K562 (cell line): ENCODE results near the gene TCP10L. TPM values are rescaled to one million over a fixed set of nuclear protein-coding genes. Genes with fewer than 3 reads are reported as not detected.

ENCODE experiments used
- ATAC-seq: fragments of 200-7000 bp; cut with Tn5 transposase; 3 replicates; pipeline ENCODE4 v1.9.1; 2020; ENCODE audit warnings: moderate library complexity
- BruUV-seq: library from RNA; stranded (reverse); fragments of 400-500 nt; replicated peaks from 2 replicates; lab custom pipeline; 2021; lab: Mats Ljungman, UMichigan
- CTCF ChIA-PET: fragments of 300-600 bp; formaldehyde crosslinking; extraction: SDS; loops from one replicate; lab custom pipeline; 2021; ENCODE audit warnings: low intra/inter-chr PET ratio; lab: Yijun Ruan, JAX
- POLR2A ChIA-PET: fragments of 300-600, 350-650 bp; sonication (Branson Sonifier 250); formaldehyde crosslinking; extraction: SDS; loops from one replicate; lab custom pipeline; 2021; ENCODE audit warnings: antibody characterized with exemption, inconsistent platforms; lab: Yijun Ruan, JAX
- DNase-seq, 4 experiments: peaks; one replicate each; pipeline versions ENCODE4 v3.0.0 to v3.0.0-alpha.2; 2011 to 2018; ENCODE audit warnings: low spot score in 3 of 4, mixed read lengths in 3 of 4; ENCODE audit errors: extremely low read depth in 1 of 4
- FAIRE-seq: peaks from 2 replicates; lab custom pipeline; 2011; peaks lifted over from hg19 to GRCh38; lab: Jason Lieb, UNC
- H2AFZ ChIP-seq: 2 replicates; pipeline ENCODE4 v1.6.0; 2011; ENCODE audit warnings: low read depth, low read length, control low read depth, inconsistent platforms
- H3K27ac ChIP-seq: fragments of 200-600 bp; 3 replicates; pipeline ENCODE4 v1.8.0; 2011; ENCODE audit warnings: low read depth, mild to moderate bottlenecking, control low read depth, inconsistent platforms, low read length, moderate library complexity, mixed read lengths; ENCODE audit errors: extremely low read depth
- H3K27me3 ChIP-seq, 2 experiments: fragments of 300-600 bp in 1 of 2; 2 replicates in 1 of 2; 3 replicates in 1 of 2; pipeline versions ENCODE4 v1.6.0 to v1.8.0; 2011; ENCODE audit warnings: inconsistent platforms in 2 of 2, low read length in 2 of 2, mild to moderate bottlenecking in 1 of 2, mixed read lengths in 1 of 2, moderate library complexity in 1 of 2; ENCODE audit not compliant: control insufficient read depth in 2 of 2, insufficient read depth in 2 of 2
- H3K36me3 ChIP-seq: fragments of 300-600 bp; 3 replicates; pipeline ENCODE4 v1.8.0; 2011; ENCODE audit warnings: mild to moderate bottlenecking, low read length, inconsistent platforms; ENCODE audit not compliant: control insufficient read depth, insufficient read depth
- H3K4me1 ChIP-seq, 2 experiments: fragments of 200-600 bp in 1 of 2; replicated peaks in 1 of 2; 2 replicates in 1 of 2; 3 replicates in 1 of 2; pipeline versions ENCODE4 v1.5.1 to v1.8.0; 2011; ENCODE audit warnings: inconsistent platforms in 2 of 2, low read length in 2 of 2, mild to moderate bottlenecking in 1 of 2, mixed read lengths in 1 of 2, moderate library complexity in 1 of 2; ENCODE audit not compliant: control insufficient read depth in 2 of 2, insufficient read depth in 2 of 2
- H3K4me2 ChIP-seq: 2 replicates; pipeline ENCODE4 v1.6.1; 2011; ENCODE audit warnings: low read length, control low read depth, inconsistent platforms, mixed read lengths; ENCODE audit not compliant: insufficient read depth
- H3K4me3 ChIP-seq: fragments of 200-600 bp; sonication (generic), shearing (Covaris generic); 2 replicates; pipeline ENCODE4 v1.5.1; 2016; ENCODE audit warnings: control low read depth, inconsistent platforms
- H3K79me2 ChIP-seq: fragments of 200-600 bp; 3 replicates; pipeline ENCODE4 v1.8.0; 2011; ENCODE audit warnings: low read length, inconsistent platforms; ENCODE audit not compliant: control insufficient read depth, insufficient read depth
- H3K9ac ChIP-seq, 2 experiments: 2 replicates each; pipeline versions ENCODE4 v1.6.0 to v1.6.1; 2011; ENCODE audit warnings: low read depth in 2 of 2, low read length in 2 of 2, control low read depth in 1 of 2, inconsistent platforms in 1 of 2, mild to moderate bottlenecking in 1 of 2, mixed read lengths in 1 of 2; ENCODE audit not compliant: insufficient read depth in 1 of 2
- H3K9me1 ChIP-seq: one replicate; pipeline ENCODE4 v1.6.0; 2011; ENCODE audit warnings: inconsistent platforms, mild to moderate bottlenecking, low read length, moderate library complexity; ENCODE audit not compliant: control insufficient read depth, insufficient read depth
- H3K9me3 ChIP-seq: replicated peaks from 2 replicates; pipeline ENCODE4 v1.5.1; 2011; ENCODE audit warnings: low read depth, low read length, inconsistent platforms; ENCODE audit not compliant: control insufficient read depth, insufficient read depth
- H4K20me1 ChIP-seq: replicated peaks from 2 replicates; pipeline ENCODE4 v1.6.1; 2011; ENCODE audit warnings: low read length, inconsistent platforms, mixed read lengths; ENCODE audit not compliant: control insufficient read depth, insufficient read depth
- C11orf30 ChIP-seq: fragments of 450-650 bp; IDR thresholded peaks from 2 replicates; pipeline ENCODE4 v1.6.1; 2016; ENCODE audit warnings: low read depth, mild to moderate bottlenecking
- EP300 ChIP-seq: IDR thresholded peaks from 2 replicates; pipeline ENCODE4 v1.6.1; 2012; ENCODE audit warnings: low read length, improper control_type of control experiment
- PCBP1 ChIP-seq: fragments of 200-400 bp; formaldehyde crosslinking; IDR thresholded peaks from 2 replicates; pipeline ENCODE4 v1.6.1; 2018; ENCODE audit warnings: mild to moderate bottlenecking, low read depth, low read length; ENCODE audit not compliant: poor library complexity, severe bottlenecking
- PHB2 ChIP-seq: fragments of 450-650 bp; IDR thresholded peaks from 2 replicates; pipeline ENCODE4 v1.6.1; 2017; ENCODE audit warnings: low read depth
- RBM15 ChIP-seq: fragments of 200-400 bp; formaldehyde crosslinking; IDR thresholded peaks from 2 replicates; pipeline ENCODE4 v1.6.1; 2018; ENCODE audit warnings: mild to moderate bottlenecking, low read length, moderate library complexity; ENCODE audit not compliant: insufficient read depth
- TAF1 ChIP-seq: IDR thresholded peaks from 2 replicates; pipeline ENCODE4 v1.6.1; 2011; ENCODE audit warnings: mild to moderate bottlenecking, low read length, moderate library complexity; ENCODE audit not compliant: insufficient read depth, control insufficient read depth, severe bottlenecking; ENCODE audit errors: extremely low read depth
- TRIM24 ChIP-seq, 2 experiments: fragments of 450-650 bp; IDR thresholded peaks; 2 replicates each; pipeline ENCODE4 v1.6.1; 2016
- WGBS: fragments of 100-300 bp; shearing (Covaris generic); methylation state at CpG from one replicate; pipeline ENCODE4 v1.1.6; 2016; ENCODE audit warnings: low coverage, mixed read lengths; ENCODE audit not compliant: insufficient coverage; ENCODE audit errors: missing lambda C conversion rate; 5-methylcytosine and 5-hydroxymethylcytosine counted together
- in situ Hi-C: fragments of 300-500 bp; cut with MboI; formaldehyde crosslinking; loops from 4 replicates; pipeline ENCODE4 v1.15.0; 2018; ENCODE audit warnings: inconsistent platforms, mixed read lengths
- intact Hi-C: fragments of 100-400 bp; cut with micrococcal nuclease; formaldehyde crosslinking; loops from 2 replicates; pipeline ENCODE4 v1.14.2; 2022
- polyA plus RNA-seq, 8 experiments: library from polyadenylated mRNA; depleted of rRNA in 4 of 8; stranded (reverse) in 5 of 8; unstranded in 3 of 8; fragments of >200 nt; fragmentation: Nextera tagmentation in 2 of 8; fragmentation: Illumina TruSeq in 1 of 8; extraction: Ambion mirVana in 2 of 8; extraction: Trizol in 1 of 8; gene quantifications; 2 replicates each; pipeline versions ENCODE4 v1.2.1 to v1.2.3, GENCODE V29; 2011 to 2014; ENCODE audit warnings: inconsistent platforms in 1 of 8, missing spikeins in 1 of 8
- total RNA-seq, 7 experiments: library from RNA; depleted of rRNA in 6 of 7; stranded (reverse); fragments of >200 nt in 6 of 7; fragmentation: Illumina TruSeq in 2 of 7; extraction: Trizol in 2 of 7; gene quantifications; 2 replicates each; pipeline versions ENCODE4 v1.2.1 to v1.2.3, GENCODE V29; 2011 to 2021; ENCODE audit warnings: low replicate concordance in 1 of 7
- TF ChIP-seq, protein P1 (sequence below): fragments of 450-650 bp; conservative IDR thresholded peaks from 2 replicates; pipeline ENCODE4 v1.6.1; 2016; ENCODE audit warnings: missing genetic modification characterization, low read depth, mild to moderate bottlenecking, missing compliant biosample characterization, moderate library complexity
- TF ChIP-seq, protein P2 (sequence below): IDR thresholded peaks from 2 replicates; pipeline ENCODE4 v1.6.1; 2016; ENCODE audit warnings: missing genetic modification characterization, missing compliant biosample characterization
- TF ChIP-seq, protein P3 (sequence below), 2 experiments: fragments of 150-350 bp in 1 of 2; IDR thresholded peaks; 2 replicates each; pipeline ENCODE4 v1.6.1; 2012 to 2016; ENCODE audit warnings: low read depth in 2 of 2, low read length in 2 of 2, mild to moderate bottlenecking in 1 of 2, moderate library complexity in 1 of 2

The TCP10L gene
- total and polyA plus RNA-seq, 9 of the 15 experiments (the other 6 are each of a cell fraction or from before 2014, with no cell fraction given), result 0.34 to 0.91 (median 0.56) TPM; not detected in 2

DNA sequence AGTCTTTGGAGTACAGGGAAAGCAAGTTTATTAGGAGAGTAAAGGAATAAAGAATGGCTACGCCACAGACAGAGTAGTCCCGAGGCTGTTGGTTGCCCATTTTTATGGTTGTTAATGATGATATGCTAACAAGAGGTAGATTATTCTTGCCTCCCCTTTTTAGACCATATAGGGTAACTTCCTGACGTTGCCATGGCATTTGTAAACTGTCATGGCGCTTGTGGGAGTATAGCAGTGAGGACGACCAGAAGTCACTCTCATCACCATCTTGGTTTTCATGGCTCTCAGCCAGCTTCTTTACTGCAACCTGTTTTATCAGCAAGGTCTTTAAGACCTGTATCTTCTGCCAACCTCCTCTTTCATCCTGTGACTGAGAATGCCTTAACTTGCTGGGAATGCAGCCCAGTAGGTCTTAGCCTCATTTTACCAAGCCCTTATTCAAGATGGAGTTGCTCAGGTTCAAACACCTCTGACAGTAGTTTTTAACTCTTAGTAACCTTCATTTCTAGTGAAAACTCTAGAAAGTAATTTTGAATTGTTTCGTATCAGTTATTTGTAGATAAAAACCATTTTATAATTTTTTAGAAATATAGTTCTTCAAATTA is 26.2 kb downstream of the TCP10L start (continued):
- TF ChIP-seq, protein P1, sequence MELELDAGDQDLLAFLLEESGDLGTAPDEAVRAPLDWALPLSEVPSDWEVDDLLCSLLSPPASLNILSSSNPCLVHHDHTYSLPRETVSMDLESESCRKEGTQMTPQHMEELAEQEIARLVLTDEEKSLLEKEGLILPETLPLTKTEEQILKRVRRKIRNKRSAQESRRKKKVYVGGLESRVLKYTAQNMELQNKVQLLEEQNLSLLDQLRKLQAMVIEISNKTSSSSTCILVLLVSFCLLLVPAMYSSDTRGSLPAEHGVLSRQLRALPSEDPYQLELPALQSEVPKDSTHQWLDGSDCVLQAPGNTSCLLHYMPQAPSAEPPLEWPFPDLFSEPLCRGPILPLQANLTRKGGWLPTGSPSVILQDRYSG (tag), result no peak
- no peak for TF ChIP-seq PCBP1
- no peak for TF ChIP-seq TRIM24 (IDR thresholded peaks at IDR 0.05)

DNA sequence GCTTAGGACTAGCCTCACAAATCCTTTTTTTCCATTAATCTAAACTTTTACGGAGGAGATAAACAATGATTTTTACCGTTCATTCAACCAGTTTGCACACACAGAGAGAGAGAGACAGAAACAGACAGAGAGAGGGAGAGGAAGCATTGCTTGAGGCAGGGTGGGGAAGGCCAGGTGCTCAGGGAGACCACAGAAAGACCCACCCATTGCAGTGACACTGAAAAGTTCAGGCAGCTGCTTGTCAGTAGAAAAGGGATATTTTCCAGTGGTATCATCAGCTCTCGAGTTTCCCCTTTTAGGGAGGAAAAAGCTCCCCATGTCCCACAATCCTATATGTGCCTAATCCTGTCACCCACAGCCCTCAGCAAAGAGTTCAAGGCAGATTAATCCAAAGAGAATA is 27.2 kb downstream of the TCP10L start:
- DNase-seq, result no peak
- WGBS, result 24% methylated on average over 3 of the region's 3 CpGs
- Histone ChIP-seq H3K9ac (no peak overlapping the region), H3K27ac (no peak overlapping the region), H3K9me1 (no peaks in the 10 kb centered on the region), H4K20me1 (no peaks in the 10 kb centered on the region), H3K27me3 (no peaks in the 10 kb centered on the region), H3K79me2 (no peaks in the 10 kb centered on the region), H3K4me2 (no peak overlapping the region), H3K9me3 (no peaks in the 10 kb centered on the region), H3K36me3 (no peaks in the 10 kb centered on the region), H3K4me3 (no peak overlapping the region), H2AFZ (0 out of 2 replicates have a peak overlapping the region, but pooled peaks have one; percentile 10), H3K4me1 (peaks cover 3 to 11% of the 10 kb centered on the region in 2 experiments; a peak in 4 of 5 replicates)
- no TSS peak for BruUV-seq
- ChIA-PET CTCF (no interaction called here), POLR2A (interaction anchor here (0.6 to 0.7 kb wide), 3 partner anchors 402 to 1050 kb away, joined by 3 to 4 read pairs (median 3); no protein-coding TSS in a partner anchor)
- intact Hi-C loops, result no loop called here
- no peak for FAIRE-seq
- no peak for ATAC-seq
- in situ Hi-C loops, result no loop called here
- TF ChIP-seq, protein P2, sequence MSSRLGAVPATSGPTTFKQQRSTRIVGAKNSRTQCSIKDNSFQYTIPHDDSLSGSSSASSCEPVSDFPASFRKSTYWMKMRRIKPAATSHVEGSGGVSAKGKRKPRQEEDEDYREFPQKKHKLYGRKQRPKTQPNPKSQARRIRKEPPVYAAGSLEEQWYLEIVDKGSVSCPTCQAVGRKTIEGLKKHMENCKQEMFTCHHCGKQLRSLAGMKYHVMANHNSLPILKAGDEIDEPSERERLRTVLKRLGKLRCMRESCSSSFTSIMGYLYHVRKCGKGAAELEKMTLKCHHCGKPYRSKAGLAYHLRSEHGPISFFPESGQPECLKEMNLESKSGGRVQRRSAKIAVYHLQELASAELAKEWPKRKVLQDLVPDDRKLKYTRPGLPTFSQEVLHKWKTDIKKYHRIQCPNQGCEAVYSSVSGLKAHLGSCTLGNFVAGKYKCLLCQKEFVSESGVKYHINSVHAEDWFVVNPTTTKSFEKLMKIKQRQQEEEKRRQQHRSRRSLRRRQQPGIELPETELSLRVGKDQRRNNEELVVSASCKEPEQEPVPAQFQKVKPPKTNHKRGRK (tag), result no peak
- TF ChIP-seq RBM15 (no peak), EP300 (no peak), C11orf30 (no peak), PHB2 (no peak), TAF1 (no peak)
- TF ChIP-seq, protein P3, sequence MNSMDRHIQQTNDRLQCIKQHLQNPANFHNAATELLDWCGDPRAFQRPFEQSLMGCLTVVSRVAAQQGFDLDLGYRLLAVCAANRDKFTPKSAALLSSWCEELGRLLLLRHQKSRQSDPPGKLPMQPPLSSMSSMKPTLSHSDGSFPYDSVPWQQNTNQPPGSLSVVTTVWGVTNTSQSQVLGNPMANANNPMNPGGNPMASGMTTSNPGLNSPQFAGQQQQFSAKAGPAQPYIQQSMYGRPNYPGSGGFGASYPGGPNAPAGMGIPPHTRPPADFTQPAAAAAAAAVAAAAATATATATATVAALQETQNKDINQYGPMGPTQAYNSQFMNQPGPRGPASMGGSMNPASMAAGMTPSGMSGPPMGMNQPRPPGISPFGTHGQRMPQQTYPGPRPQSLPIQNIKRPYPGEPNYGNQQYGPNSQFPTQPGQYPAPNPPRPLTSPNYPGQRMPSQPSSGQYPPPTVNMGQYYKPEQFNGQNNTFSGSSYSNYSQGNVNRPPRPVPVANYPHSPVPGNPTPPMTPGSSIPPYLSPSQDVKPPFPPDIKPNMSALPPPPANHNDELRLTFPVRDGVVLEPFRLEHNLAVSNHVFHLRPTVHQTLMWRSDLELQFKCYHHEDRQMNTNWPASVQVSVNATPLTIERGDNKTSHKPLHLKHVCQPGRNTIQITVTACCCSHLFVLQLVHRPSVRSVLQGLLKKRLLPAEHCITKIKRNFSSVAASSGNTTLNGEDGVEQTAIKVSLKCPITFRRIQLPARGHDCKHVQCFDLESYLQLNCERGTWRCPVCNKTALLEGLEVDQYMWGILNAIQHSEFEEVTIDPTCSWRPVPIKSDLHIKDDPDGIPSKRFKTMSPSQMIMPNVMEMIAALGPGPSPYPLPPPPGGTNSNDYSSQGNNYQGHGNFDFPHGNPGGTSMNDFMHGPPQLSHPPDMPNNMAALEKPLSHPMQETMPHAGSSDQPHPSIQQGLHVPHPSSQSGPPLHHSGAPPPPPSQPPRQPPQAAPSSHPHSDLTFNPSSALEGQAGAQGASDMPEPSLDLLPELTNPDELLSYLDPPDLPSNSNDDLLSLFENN (IDR thresholded peaks at IDR 0.05; ENCODE audit: low read depth in 2 of 2, low read length in 2 of 2), result no peak
